ENCODE data around the gene HOMER1.

The HOMER1 gene

GRCh38 chr5:79464695-79465332 is 49.1 kb downstream of the HOMER1 start:
- Histone ChIP-seq H3K27me3 (ENCODE audit: low read depth, low read length) (no peaks in the 10 kb centered on the region), H3K79me2 (ENCODE audit: low read length) (no peaks in the 10 kb centered on the region), H3K27ac (ENCODE audit: low read length) (no peak overlapping the region), H3K4me3 (ENCODE audit: low read length) (no peak overlapping the region), H4K20me1 (ENCODE audit: insufficient read depth, low read length) (no peaks in the 10 kb centered on the region), H3K4me1 (ENCODE audit: low read length) (peaks cover 6% of the 10 kb centered on the region; the same call in 1 of the 2 replicates), H2AFZ (ENCODE audit: low read depth, low read length) (no peak overlapping the region), H3K9ac (ENCODE audit: low read length) (no peak overlapping the region), H3K9me3 (ENCODE audit: insufficient read depth, low read length) (no peaks in the 10 kb centered on the region), H3K4me2 (ENCODE audit: low read length) (peak overlapping the region; percentile 39), H3K36me3 (replicated peaks; ENCODE audit: low read depth, low read length) (no peaks in the 10 kb centered on the region)
- peak; percentile 70 for TF ChIP-seq CTCF (IDR thresholded peaks at IDR 0.05; ENCODE audit: low read depth, low read length)
- TF ChIP-seq EZH2phosphoT487 (IDR thresholded peaks at IDR 0.05; ENCODE audit: low read depth): no peak

GRCh38 chr5:79464278-79464677 is 49.7 kb downstream of the HOMER1 start:
- Histone ChIP-seq H3K36me3 (replicated peaks; ENCODE audit: low read depth, low read length) (no peaks in the 10 kb centered on the region), H3K4me2 (ENCODE audit: low read length) (peak overlapping the region; percentile 39), H3K4me1 (ENCODE audit: low read length) (peaks cover 6% of the 10 kb centered on the region; the same call in 1 of the 2 replicates), H3K27ac (ENCODE audit: low read length) (no peak overlapping the region), H3K9ac (ENCODE audit: low read length) (no peak overlapping the region), H4K20me1 (ENCODE audit: insufficient read depth, low read length) (no peaks in the 10 kb centered on the region), H3K79me2 (ENCODE audit: low read length) (no peaks in the 10 kb centered on the region), H2AFZ (ENCODE audit: low read depth, low read length) (no peak overlapping the region), H3K9me3 (ENCODE audit: insufficient read depth, low read length) (no peaks in the 10 kb centered on the region), H3K4me3 (ENCODE audit: low read length) (no peak overlapping the region), H3K27me3 (ENCODE audit: low read depth, low read length) (no peaks in the 10 kb centered on the region)
- TF ChIP-seq EZH2phosphoT487 (IDR thresholded peaks at IDR 0.05; ENCODE audit: low read depth): no peak
- no peak for TF ChIP-seq CTCF (IDR thresholded peaks at IDR 0.05; ENCODE audit: low read depth, low read length)

GRCh38 chr5:79459626-79460025 is 54.3 kb downstream of the HOMER1 start:
- H3K9ac ChIP-seq (ENCODE audit: low read length): no peak overlapping the region
- H3K36me3 ChIP-seq (replicated peaks; ENCODE audit: low read depth, low read length): no peaks in the 10 kb centered on the region
- H3K4me2 ChIP-seq (ENCODE audit: low read length): no peak overlapping the region
- H3K9me3 ChIP-seq (ENCODE audit: insufficient read depth, low read length): no peaks in the 10 kb centered on the region
- H4K20me1 ChIP-seq (ENCODE audit: insufficient read depth, low read length): peaks cover 4% of the 10 kb centered on the region
- H3K27ac ChIP-seq (ENCODE audit: low read length): no peak overlapping the region
- no peaks in the 10 kb centered on the region for H3K27me3 ChIP-seq (ENCODE audit: low read depth, low read length)
- H3K4me1 ChIP-seq (ENCODE audit: low read length): peaks cover 22% of the 10 kb centered on the region
- H3K79me2 ChIP-seq (ENCODE audit: low read length): no peaks in the 10 kb centered on the region
- TF ChIP-seq EZH2phosphoT487 (IDR thresholded peaks at IDR 0.05; ENCODE audit: low read depth) (no peak), CTCF (IDR thresholded peaks at IDR 0.05; ENCODE audit: low read depth, low read length) (no peak)
- H2AFZ ChIP-seq (ENCODE audit: low read depth, low read length): no peak overlapping the region
- H3K4me3 ChIP-seq (ENCODE audit: low read length): no peak overlapping the region

- Histone ChIP-seq H3K79me2 (ENCODE audit: low read length) (no peaks in the 10 kb centered on the region), H3K4me2 (ENCODE audit: low read length) (peak overlapping the region; percentile 61), H3K9ac (ENCODE audit: low read length) (no peak overlapping the region), H3K9me3 (ENCODE audit: insufficient read depth, low read length) (no peaks in the 10 kb centered on the region), H3K4me3 (ENCODE audit: low read length) (peak overlapping the region; percentile 22; the same call in 1 of the 2 replicates), H3K27me3 (ENCODE audit: low read depth, low read length) (no peaks in the 10 kb centered on the region), H3K4me1 (ENCODE audit: low read length) (peaks cover 22% of the 10 kb centered on the region), H3K27ac (ENCODE audit: low read length) (no peak overlapping the region), H4K20me1 (ENCODE audit: insufficient read depth, low read length) (peaks cover 4% of the 10 kb centered on the region), H3K36me3 (replicated peaks; ENCODE audit: low read depth, low read length) (no peaks in the 10 kb centered on the region), H2AFZ (ENCODE audit: low read depth, low read length) (no peak overlapping the region)
- no peak for TF ChIP-seq EZH2phosphoT487 (IDR thresholded peaks at IDR 0.05; ENCODE audit: low read depth)
- no peak for TF ChIP-seq CTCF (IDR thresholded peaks at IDR 0.05; ENCODE audit: low read depth, low read length)
These were observed 56.9 kb downstream of the HOMER1 start for GRCh38 chr5:79456890-79457583.

All from OCI-LY3 (cell line).